Muscle layer of colon (tissue), 2 donors: ENCODE measurements around the gene RABAC1.

Source experiments
- H3K27ac ChIP-seq: one replicate; pipeline ENCODE4 v1.7.0; 2013; ENCODE audit warnings: low read depth, mild to moderate bottlenecking, low read length, moderate library complexity
- H3K27me3 ChIP-seq, 2 donors: one replicate each; pipeline ENCODE4 v1.7.0; 2013; ENCODE audit warnings: low read length in 2 of 2, mild to moderate bottlenecking in 2 of 2; ENCODE audit not compliant: insufficient read depth in 2 of 2, control insufficient read depth in 1 of 2
- H3K36me3 ChIP-seq: one replicate; pipeline ENCODE4 v1.7.0; 2013; ENCODE audit warnings: mild to moderate bottlenecking, low read length; ENCODE audit not compliant: insufficient read depth
- H3K4me1 ChIP-seq: one replicate; pipeline ENCODE4 v1.7.0; 2013; ENCODE audit warnings: mild to moderate bottlenecking, low read length; ENCODE audit not compliant: insufficient read depth
- H3K4me3 ChIP-seq, 2 donors: one replicate each; pipeline ENCODE4 v1.7.0; 2013; ENCODE audit warnings: low read length in 2 of 2, low read depth in 1 of 2, mild to moderate bottlenecking in 1 of 2, moderate library complexity in 1 of 2
- H3K9ac ChIP-seq: one replicate; pipeline ENCODE4 v1.7.0; 2013; ENCODE audit warnings: low read length
- H3K9me3 ChIP-seq: one replicate; pipeline ENCODE4 v1.7.0; 2013; ENCODE audit warnings: mild to moderate bottlenecking, low read length
- donor health status: abdominal sarcoma.
- donor health status: Adenocarcinoma of cecum.

Gene RABAC1

GRCh38 chr19:41984961-41985360 lies 25.8 kb upstream of the RABAC1 start:
- no peaks in the 10 kb centered on the region for H3K27me3 ChIP-seq

GRCh38 chr19:41981724-41982123 lies 22.6 kb upstream of the RABAC1 start:
- no peak overlapping the region for H3K4me3 ChIP-seq
- H3K9ac ChIP-seq = no peak overlapping the region
- no peaks in the 10 kb centered on the region for H3K4me1 ChIP-seq
- no peaks in the 10 kb centered on the region for H3K9me3 ChIP-seq
- no peaks in the 10 kb centered on the region for H3K27me3 ChIP-seq
- H3K36me3 ChIP-seq = no peaks in the 10 kb centered on the region
- H3K27ac ChIP-seq = no peak overlapping the region

More at GRCh38 chr19:41984961-41985360, 25.8 kb upstream of the RABAC1 start:
- Histone ChIP-seq H3K27ac (no peak overlapping the region), H3K4me1 (no peaks in the 10 kb centered on the region), H3K9ac (no peak overlapping the region), H3K9me3 (no peaks in the 10 kb centered on the region), H3K4me3 (no peak overlapping the region), H3K36me3 (no peaks in the 10 kb centered on the region)

GRCh38 chr19:41978470-41978869 lies 19.3 kb upstream of the RABAC1 start:
- Histone ChIP-seq H3K4me1 (no peaks in the 10 kb centered on the region), H3K9ac (no peak overlapping the region), H3K27me3 (no peaks in the 10 kb centered on the region), H3K27ac (no peak overlapping the region), H3K4me3 (no peak overlapping the region), H3K36me3 (no peaks in the 10 kb centered on the region), H3K9me3 (no peaks in the 10 kb centered on the region)

GRCh38 chr19:41977916-41978315 lies 18.8 kb upstream of the RABAC1 start:
- H3K36me3 ChIP-seq = no peaks in the 10 kb centered on the region
- no peak overlapping the region for H3K9ac ChIP-seq
- H3K9me3 ChIP-seq = no peaks in the 10 kb centered on the region
- H3K27me3 ChIP-seq = no peaks in the 10 kb centered on the region
- no peak overlapping the region for H3K27ac ChIP-seq
- no peaks in the 10 kb centered on the region for H3K4me1 ChIP-seq
- H3K4me3 ChIP-seq = no peak overlapping the region

- no peak overlapping the region for H3K9ac ChIP-seq
- no peaks in the 10 kb centered on the region for H3K36me3 ChIP-seq
- no peak overlapping the region for H3K27ac ChIP-seq
- H3K27me3 ChIP-seq = no peaks in the 10 kb centered on the region
- H3K9me3 ChIP-seq = no peaks in the 10 kb centered on the region
- H3K4me3 ChIP-seq = no peak overlapping the region
- no peaks in the 10 kb centered on the region for H3K4me1 ChIP-seq
These were observed 15.5 kb upstream of the RABAC1 start for GRCh38 chr19:41974652-41975051.

- Histone ChIP-seq H3K27me3 (no peaks in the 10 kb centered on the region), H3K4me3 (no peak overlapping the region), H3K9ac (no peak overlapping the region), H3K4me1 (no peaks in the 10 kb centered on the region), H3K36me3 (no peaks in the 10 kb centered on the region), H3K27ac (no peak overlapping the region), H3K9me3 (no peaks in the 10 kb centered on the region)
These were observed 12.2 kb upstream of the RABAC1 start for GRCh38 chr19:41971363-41971762.

- no peak overlapping the region for H3K9ac ChIP-seq
- H3K27ac ChIP-seq = no peak overlapping the region
- no peak overlapping the region for H3K4me3 ChIP-seq
- H3K27me3 ChIP-seq = no peaks in the 10 kb centered on the region
- no peaks in the 10 kb centered on the region for H3K4me1 ChIP-seq
- no peaks in the 10 kb centered on the region for H3K9me3 ChIP-seq
- no peaks in the 10 kb centered on the region for H3K36me3 ChIP-seq
These were observed 10.8 kb upstream of the RABAC1 start for GRCh38 chr19:41969772-41970458.

- no peaks in the 10 kb centered on the region for H3K4me1 ChIP-seq
- no peak overlapping the region for H3K4me3 ChIP-seq
- H3K9me3 ChIP-seq = no peaks in the 10 kb centered on the region
- no peaks in the 10 kb centered on the region for H3K36me3 ChIP-seq
- H3K27ac ChIP-seq = no peak overlapping the region
- no peaks in the 10 kb centered on the region for H3K27me3 ChIP-seq
- H3K9ac ChIP-seq = no peak overlapping the region
These were observed 9.9 kb upstream of the RABAC1 start for GRCh38 chr19:41968751-41969595.

- Histone ChIP-seq H3K27me3 (no peaks in the 10 kb centered on the region), H3K4me3 (no peak overlapping the region), H3K4me1 (no peaks in the 10 kb centered on the region), H3K9ac (no peak overlapping the region), H3K36me3 (no peaks in the 10 kb centered on the region), H3K9me3 (no peaks in the 10 kb centered on the region), H3K27ac (no peak overlapping the region)
These were observed 8.1 kb upstream of the RABAC1 start for GRCh38 chr19:41967054-41967783.

GRCh38 chr19:41965106-41965505 lies 6.0 kb upstream of the RABAC1 start:
- Histone ChIP-seq H3K9me3 (no peaks in the 10 kb centered on the region), H3K4me1 (no peaks in the 10 kb centered on the region), H3K4me3 (no peak overlapping the region), H3K27ac (no peak overlapping the region), H3K36me3 (no peaks in the 10 kb centered on the region), H3K27me3 (no peaks in the 10 kb centered on the region), H3K9ac (no peak overlapping the region)

- Histone ChIP-seq H3K9ac (no peak overlapping the region), H3K36me3 (no peaks in the 10 kb centered on the region), H3K4me1 (peaks cover 12% of the 10 kb centered on the region), H3K27me3 (no peaks in the 10 kb centered on the region), H3K27ac (no peak overlapping the region), H3K4me3 (no peak overlapping the region), H3K9me3 (no peaks in the 10 kb centered on the region)
These were observed 1.9 kb upstream of the RABAC1 start for GRCh38 chr19:41960973-41961372.
